ENCODE results near the gene SRPRA.
"Not testable (repeated sequence)": the region's sequence is repeated elsewhere in the genome, so short reads cannot be mapped to it uniquely, and the experiment has no call there.

Gene SRPRA

GRCh38 chr11:126268708-126269579 is at the start of gene SRPRA, which contains the start of gene FOXRED1:
TSS of gene SRPRA (minus strand) at chr11:126268895. CDS start at chr11:126268804, 91 bp downstream.
TSS of gene FOXRED1 (plus strand) at chr11:126269154. CDS start at chr11:126269207, 53 bp downstream.
- H3K27ac Mint-ChIP-seq: peak within 1 kb of the TSS; percentile 97
- H3K27me3 Mint-ChIP-seq: no peaks in the 10 kb centered on the region
- peaks cover 65% of the 10 kb centered on the region for H3K36me3 Mint-ChIP-seq (ENCODE audit: low read depth)
- peak within 1 kb of the TSS; percentile 94 for H3K4me3 Mint-ChIP-seq
- no peaks in the 10 kb centered on the region for H3K9me3 Mint-ChIP-seq
- peaks cover 39% of the 10 kb centered on the region for H3K4me1 Mint-ChIP-seq (ENCODE audit: low read depth)

- Mint-ChIP-seq H3K4me1 (ENCODE audit: low read depth) (peaks cover 38% of the 10 kb centered on the region), H3K36me3 (ENCODE audit: low read depth) (peaks cover 30% of the 10 kb centered on the region), H3K4me3 (peak overlapping the region; percentile 46), H3K27ac (peak overlapping the region; percentile 56), H3K9me3 (no peaks in the 10 kb centered on the region), H3K27me3 (no peaks in the 10 kb centered on the region)
These were observed 49.3 kb upstream of the SRPRA start for GRCh38 chr11:126317756-126318573.

- Mint-ChIP-seq H3K27me3 (no peaks in the 10 kb centered on the region), H3K4me3 (peak overlapping the region; percentile 46), H3K27ac (peak overlapping the region; percentile 56), H3K4me1 (ENCODE audit: low read depth) (peaks cover 38% of the 10 kb centered on the region), H3K36me3 (ENCODE audit: low read depth) (peaks cover 30% of the 10 kb centered on the region), H3K9me3 (no peaks in the 10 kb centered on the region)
These were observed 48.7 kb upstream of the SRPRA start for GRCh38 chr11:126317432-126317755.

- Mint-ChIP-seq H3K36me3 (ENCODE audit: low read depth) (peaks cover 30% of the 10 kb centered on the region), H3K9me3 (no peaks in the 10 kb centered on the region), H3K27me3 (no peaks in the 10 kb centered on the region), H3K4me3 (no peak overlapping the region), H3K27ac (no peak overlapping the region), H3K4me1 (ENCODE audit: low read depth) (peaks cover 40% of the 10 kb centered on the region)
These were observed 45.1 kb upstream of the SRPRA start for GRCh38 chr11:126313826-126314225.

- peaks cover 36% of the 10 kb centered on the region for H3K4me1 Mint-ChIP-seq (ENCODE audit: low read depth)
- no peaks in the 10 kb centered on the region for H3K9me3 Mint-ChIP-seq
- no peaks in the 10 kb centered on the region for H3K27me3 Mint-ChIP-seq
- H3K27ac Mint-ChIP-seq: no peak overlapping the region
- peaks cover 30% of the 10 kb centered on the region for H3K36me3 Mint-ChIP-seq (ENCODE audit: low read depth)
- no peak overlapping the region for H3K4me3 Mint-ChIP-seq
These were observed 44.3 kb upstream of the SRPRA start for GRCh38 chr11:126312961-126313360.

- Mint-ChIP-seq H3K4me1 (ENCODE audit: low read depth) (peaks cover 33% of the 10 kb centered on the region), H3K4me3 (no peak overlapping the region), H3K27ac (no peak overlapping the region), H3K36me3 (ENCODE audit: low read depth) (peaks cover 32% of the 10 kb centered on the region), H3K9me3 (no peaks in the 10 kb centered on the region), H3K27me3 (no peaks in the 10 kb centered on the region)
These were observed 43.0 kb upstream of the SRPRA start for GRCh38 chr11:126311401-126312291.

- H3K4me3 Mint-ChIP-seq: no peak overlapping the region
- H3K4me1 Mint-ChIP-seq (ENCODE audit: low read depth): peaks cover 29% of the 10 kb centered on the region
- H3K27ac Mint-ChIP-seq: no peak overlapping the region
- H3K36me3 Mint-ChIP-seq (ENCODE audit: low read depth): peaks cover 27% of the 10 kb centered on the region
- H3K9me3 Mint-ChIP-seq: no peaks in the 10 kb centered on the region
- H3K27me3 Mint-ChIP-seq: no peaks in the 10 kb centered on the region
These were observed 42.3 kb upstream of the SRPRA start for GRCh38 chr11:126310992-126311310.

GRCh38 chr11:126310200-126310991 is 41.7 kb upstream of the SRPRA start:
- Mint-ChIP-seq H3K27me3 (no peaks in the 10 kb centered on the region), H3K27ac (no peak overlapping the region), H3K4me3 (no peak overlapping the region), H3K36me3 (ENCODE audit: low read depth) (peaks cover 31% of the 10 kb centered on the region), H3K9me3 (no peaks in the 10 kb centered on the region), H3K4me1 (ENCODE audit: low read depth) (peaks cover 33% of the 10 kb centered on the region)

- H3K27ac Mint-ChIP-seq, H3K4me3 Mint-ChIP-seq, H3K9me3 Mint-ChIP-seq, H3K27me3 Mint-ChIP-seq: not testable (repeated sequence)
- Mint-ChIP-seq H3K4me1 (ENCODE audit: low read depth) (peaks cover 44% of the 10 kb centered on the region), H3K36me3 (ENCODE audit: low read depth) (peaks cover 23% of the 10 kb centered on the region)
These were observed 40.1 kb upstream of the SRPRA start for GRCh38 chr11:126308771-126309170.

- Mint-ChIP-seq H3K4me1 (ENCODE audit: low read depth) (peaks cover 48% of the 10 kb centered on the region), H3K4me3 (no peak overlapping the region), H3K36me3 (ENCODE audit: low read depth) (peaks cover 26% of the 10 kb centered on the region), H3K27me3 (no peaks in the 10 kb centered on the region), H3K9me3 (no peaks in the 10 kb centered on the region), H3K27ac (no peak overlapping the region)
These were observed 39.6 kb upstream of the SRPRA start for GRCh38 chr11:126308271-126308671.

GRCh38 chr11:126307706-126308105 is 39.0 kb upstream of the SRPRA start:
- Mint-ChIP-seq H3K36me3 (ENCODE audit: low read depth) (peaks cover 30% of the 10 kb centered on the region), H3K9me3 (no peaks in the 10 kb centered on the region), H3K27me3 (no peaks in the 10 kb centered on the region), H3K4me3 (no peak overlapping the region), H3K27ac (no peak overlapping the region), H3K4me1 (ENCODE audit: low read depth) (peaks cover 53% of the 10 kb centered on the region)

- Mint-ChIP-seq H3K4me3 (peak overlapping the region; percentile 64), H3K27me3 (no peaks in the 10 kb centered on the region), H3K9me3 (no peaks in the 10 kb centered on the region), H3K27ac (peak overlapping the region; percentile 72), H3K4me1 (ENCODE audit: low read depth) (peaks cover 47% of the 10 kb centered on the region), H3K36me3 (ENCODE audit: low read depth) (peaks cover 33% of the 10 kb centered on the region)
These were observed 37.0 kb upstream of the SRPRA start for GRCh38 chr11:126305699-126306098.

GRCh38 chr11:126304457-126305075 is 35.9 kb upstream of the SRPRA start:
- H3K4me1 Mint-ChIP-seq (ENCODE audit: low read depth): peaks cover 46% of the 10 kb centered on the region
- no peaks in the 10 kb centered on the region for H3K9me3 Mint-ChIP-seq
- peak overlapping the region; percentile 99 for H3K27ac Mint-ChIP-seq
- peaks cover 25% of the 10 kb centered on the region for H3K36me3 Mint-ChIP-seq (ENCODE audit: low read depth)
- H3K27me3 Mint-ChIP-seq: no peaks in the 10 kb centered on the region
- H3K4me3 Mint-ChIP-seq: peak overlapping the region; percentile 97
